ENCODE measurements around the gene BICDL1. TPM values are rescaled to one million over a fixed set of nuclear protein-coding genes. Genes with fewer than 3 reads are reported as not detected.

The BICDL1 gene
- total and polyA plus RNA-seq, 10 of the 15 experiments (the other 5 are each of a cell fraction or from before 2014, with no cell fraction given) = 0.72 to 12.3 (median 4.2) TPM

GRCh38 chr12:120101182-120101581, 112.1 kb downstream of the BICDL1 start:
- ChIA-PET RAD21 (ENCODE audit: unreplicated experiment) (interaction anchor here (1.6 to 2.0 kb wide), 2 partner anchors 9 to 15 kb away, joined by 4 to 6 read pairs; partner anchors contain the start of gene RAB35), SMC1A (ENCODE audit: uncharacterized antibody, unreplicated experiment) (interaction anchor here (1.0 kb wide), 1 partner anchor 19 kb away, joined by 3 read pairs; no protein-coding TSS in a partner anchor), CTCF (interaction anchor here (0.9 kb wide), 1 partner anchor 14 kb away, joined by 3 read pairs; no protein-coding TSS in a partner anchor), POLR2A (interaction anchor here (1.6 kb wide), 1 partner anchor 18 kb away, joined by 6 read pairs; no protein-coding TSS in a partner anchor)
- FAIRE-seq = no peak
- Histone ChIP-seq H3K4me1 (ENCODE audit: control insufficient read depth, insufficient read depth, low read length) (peaks cover 16% of the 10 kb centered on the region), H3K79me2 (ENCODE audit: control insufficient read depth, insufficient read depth, low read length) (peaks cover 47% of the 10 kb centered on the region), H3K4me2 (ENCODE audit: control insufficient read depth, insufficient read depth) (peak overlapping the region; percentile 65), H3K9ac (ENCODE audit: control insufficient read depth, insufficient read depth, low read length) (peak overlapping the region; percentile 21; the same call in 1 of the 2 replicates), H3K27me3 (replicated peaks in 1 of 2; ENCODE audit: control insufficient read depth in 2 of 2, insufficient read depth in 2 of 2, low read length in 1 of 2) (no peaks in the 10 kb centered on the region), H3K4me3 (no peak overlapping the region), H4K20me1 (ENCODE audit: control insufficient read depth, insufficient read depth) (no peaks in the 10 kb centered on the region; the same call in 1 of the 2 replicates), H3K27ac (ENCODE audit: control insufficient read depth, insufficient read depth) (peak overlapping the region; percentile 27), H3K36me3 (ENCODE audit: control insufficient read depth in 2 of 2, insufficient read depth in 2 of 2, low read length in 1 of 2) (peaks cover 37 to 71% of the 10 kb centered on the region in 2 experiments), H3K9me3 (replicated peaks; ENCODE audit: control insufficient read depth, insufficient read depth, low read length) (no peaks in the 10 kb centered on the region), H2AFZ (ENCODE audit: control insufficient read depth, low read depth, low read length) (no peak overlapping the region)
- ATAC-seq = peak; percentile 67
- TF ChIP-seq SMC3 (IDR thresholded peaks at IDR 0.05; ENCODE audit: borderline replicate concordance, low read length) (no peak), TBL1XR1 (IDR thresholded peaks at IDR 0.05; ENCODE audit: low read depth, low read length) (no peak), USF1 (IDR thresholded peaks at IDR 0.05; ENCODE audit: borderline replicate concordance, extremely low read length, insufficient read depth, low read depth, low read length) (peak; percentile 13), EED (IDR thresholded peaks at IDR 0.05; ENCODE audit: low read depth) (peak; percentile 63), RUNX3 (IDR thresholded peaks at IDR 0.05; ENCODE audit: low read length) (peak; percentile 79), IKZF1 (conservative IDR thresholded peaks at IDR 0.05) (peak; percentile 50)
- in situ Hi-C loops (cut with MboI) (no loop called here), intact Hi-C loops (cut with micrococcal nuclease; ENCODE audit: unreplicated experiment) (no loop called here)
- no TSS peak for BruUV-seq (replicated peaks)
- WGBS (ENCODE audit: insufficient coverage, insufficient replicate concordance, low lambda C conversion rate, missing lambda C conversion rate) = 26% methylated on average over 11 of the region's 11 CpGs
- no peak for DNase-seq (ENCODE audit: low read depth, low spot score)
